ENCODE data around the gene DIDO1.

DNA sequence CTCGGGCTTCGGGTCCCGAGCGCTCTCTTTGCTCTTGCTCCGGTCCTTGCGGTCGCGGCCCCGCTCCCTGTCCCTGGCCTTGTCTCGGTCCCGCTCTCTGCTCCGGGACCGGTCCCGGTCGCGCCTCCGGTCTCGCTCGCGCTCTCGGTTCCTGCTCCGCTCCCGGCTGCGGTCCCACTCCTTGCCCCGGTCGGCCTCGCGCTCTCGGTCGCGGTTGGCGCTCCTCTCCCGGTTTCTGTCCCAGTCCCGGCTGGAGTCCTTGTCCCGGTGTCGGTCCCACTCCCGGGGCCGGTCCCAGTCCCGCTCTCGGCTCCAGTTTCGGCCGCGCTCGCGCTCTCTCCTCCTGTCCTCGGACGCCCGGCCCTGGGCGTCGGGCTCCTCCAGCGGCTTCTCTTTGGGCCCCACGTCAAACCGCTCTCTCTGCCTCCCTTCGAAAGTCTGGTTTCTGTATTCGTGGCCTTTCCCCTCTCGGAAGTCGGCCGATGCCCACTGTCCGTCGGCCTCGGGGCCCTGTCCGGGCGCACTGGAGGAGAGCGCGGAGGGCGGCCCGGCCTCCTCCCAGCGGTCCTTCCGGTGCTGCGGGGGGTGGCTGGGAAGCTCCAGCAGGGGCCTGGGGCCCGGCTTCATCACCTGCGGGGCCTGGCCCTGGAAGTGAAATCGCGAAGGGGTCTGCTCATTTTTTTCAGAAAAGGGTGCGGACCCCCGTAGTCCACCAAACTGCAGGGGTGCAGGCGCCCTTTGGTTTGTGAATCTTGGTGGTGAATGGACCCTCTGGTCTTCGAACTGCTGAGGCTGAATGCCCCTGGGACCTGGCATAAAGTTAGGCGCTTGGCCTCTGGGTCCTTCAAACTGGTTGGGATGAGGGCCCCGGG lies 46.8 kb downstream of the DIDO1 start:
- TF ChIP-seq POLR2A (IDR thresholded peaks at IDR 0.05; ENCODE audit: low read length) (no peak), GATA1 (IDR thresholded peaks at IDR 0.05; ENCODE audit: low read depth, low read length) (no peak)

All from erythroblast (primary cell).